ENCODE data around the gene UAP1.

Gene UAP1

DNA sequence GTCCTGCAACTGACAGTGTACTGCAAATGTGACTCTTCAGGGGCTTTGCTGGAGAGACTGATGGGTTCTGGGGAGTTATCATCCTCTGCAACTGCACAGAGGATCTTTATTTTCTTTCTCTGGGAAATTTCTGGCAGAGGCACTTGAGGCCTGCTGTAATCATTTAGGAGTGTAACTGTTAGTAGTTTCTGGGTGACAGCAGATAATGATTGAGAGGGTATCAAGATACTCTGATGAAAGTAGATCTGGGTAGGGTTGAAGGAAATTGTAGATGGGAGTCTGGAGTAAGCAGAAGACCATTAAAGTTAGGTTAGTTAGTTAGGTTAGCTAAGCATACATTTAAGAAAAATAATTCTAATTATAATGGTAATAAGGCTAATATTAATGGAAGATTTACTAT, 59.7 kb downstream of the UAP1 start:
- DNase-seq: no peak

DNA sequence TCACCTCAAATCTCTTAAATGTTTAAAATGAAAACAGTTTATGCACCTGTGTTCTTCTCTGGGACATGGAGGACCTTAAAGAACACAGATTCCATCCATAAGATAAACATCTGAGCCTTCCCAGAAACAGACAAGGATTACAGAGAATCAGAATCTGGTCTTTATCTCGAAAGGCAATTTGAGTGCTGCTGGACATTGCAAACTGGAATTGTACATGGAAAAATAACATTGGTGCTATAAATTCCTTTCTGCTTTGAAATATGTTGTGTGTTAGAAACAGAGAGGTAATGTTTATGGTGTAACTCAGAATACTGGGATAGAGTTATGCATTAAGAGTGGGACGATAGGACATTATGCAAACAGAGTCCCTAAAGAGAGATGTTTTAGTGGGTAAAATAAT, 64.2 kb downstream of the UAP1 start:
- DNase-seq: no peak

DNA sequence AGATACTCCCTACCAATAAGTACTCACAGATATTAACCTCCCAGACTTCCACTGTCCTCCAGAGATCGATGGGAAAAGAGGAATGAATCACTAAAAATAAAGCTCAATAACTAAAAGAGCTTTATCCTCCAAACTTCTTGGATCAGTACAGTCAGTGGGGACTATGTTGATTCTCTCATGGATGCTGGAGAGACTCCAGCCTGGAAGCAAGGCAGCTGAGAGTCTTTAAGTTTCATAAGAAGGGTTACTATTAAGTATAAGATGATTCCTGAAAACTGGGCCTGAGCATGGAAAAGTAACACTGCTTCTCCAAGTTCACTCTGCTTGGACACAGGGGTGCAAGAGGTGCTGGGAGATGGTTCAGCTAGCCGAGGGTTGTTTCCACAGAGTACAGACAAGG, 64.6 kb downstream of the UAP1 start:
- no peak for DNase-seq

DNA sequence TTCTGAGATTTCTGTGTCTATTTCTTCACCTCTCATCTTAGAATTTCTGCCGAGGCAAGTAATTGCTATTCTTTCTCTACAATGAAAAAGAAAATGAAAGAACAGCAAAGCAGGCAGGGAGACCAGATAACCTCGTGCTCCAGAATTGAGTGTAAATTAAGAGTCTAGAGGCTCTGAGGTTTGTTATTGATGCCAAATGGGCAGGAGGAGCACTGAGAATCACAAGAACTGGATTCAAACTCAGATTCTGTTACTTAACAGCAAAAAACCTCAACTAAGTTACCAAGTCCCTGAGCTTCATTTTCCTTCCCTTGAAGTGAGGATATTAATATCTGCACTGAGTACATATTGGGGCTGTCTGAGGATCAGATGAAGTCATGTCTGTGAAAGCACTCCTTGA, 65.2 kb downstream of the UAP1 start:
- DNase-seq: no peak

DNA sequence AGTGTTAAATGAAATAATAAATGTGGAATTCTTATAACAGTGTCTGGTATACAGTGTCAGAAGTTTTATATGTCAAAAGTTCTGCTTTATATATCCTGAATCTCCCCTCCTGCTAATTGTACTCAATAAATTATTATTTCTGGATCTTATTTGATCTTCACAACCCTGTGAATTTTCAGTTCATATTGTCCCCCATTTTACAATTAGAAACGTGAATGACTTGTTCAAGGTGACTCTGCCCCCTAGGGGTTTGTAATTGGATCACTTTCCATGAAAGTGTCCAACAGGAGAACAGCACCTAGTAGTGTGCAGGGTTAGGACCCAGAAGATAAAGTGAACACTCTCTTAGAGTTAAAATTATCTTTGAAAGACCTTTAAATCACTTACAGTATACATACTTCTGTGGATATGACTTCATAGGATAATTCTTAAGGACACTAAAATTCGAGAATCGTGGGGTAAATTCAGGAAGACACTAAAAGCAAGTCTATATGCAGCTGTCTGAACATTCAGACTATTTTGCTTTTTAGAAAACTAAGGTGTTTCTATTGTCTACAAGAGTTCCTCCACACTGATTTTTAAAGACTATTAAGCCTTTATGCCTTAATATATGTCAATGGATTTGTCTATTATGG, 66.3 kb downstream of the UAP1 start:
- DNase-seq: no peak

DNA sequence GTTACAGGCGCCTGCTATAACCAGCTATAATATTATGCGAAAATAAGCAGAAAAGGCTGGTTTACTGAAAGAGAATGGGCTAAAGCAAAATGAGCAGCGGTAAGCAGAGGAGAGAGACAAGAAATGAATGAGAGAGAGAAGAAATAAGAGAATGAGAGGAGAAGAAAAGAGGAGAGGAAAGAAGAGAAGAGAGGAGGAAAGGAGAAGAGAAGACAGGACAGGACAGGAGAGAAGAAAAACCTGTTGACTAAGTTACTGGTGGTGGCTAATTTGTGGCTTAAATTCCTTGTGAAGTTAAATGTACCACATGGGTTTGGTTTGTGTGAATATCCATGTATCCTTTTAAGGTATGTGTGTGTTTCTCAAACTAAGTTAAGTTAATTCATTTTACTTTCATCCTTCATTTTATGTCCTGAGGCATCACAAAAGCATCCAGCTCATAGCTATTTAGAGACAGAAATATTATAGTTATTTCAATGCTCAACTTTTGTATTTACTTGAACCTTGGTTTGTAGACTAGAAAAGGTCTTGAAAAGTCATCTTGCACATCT, 67.6 kb downstream of the UAP1 start:
- DNase-seq: no peak

DNA sequence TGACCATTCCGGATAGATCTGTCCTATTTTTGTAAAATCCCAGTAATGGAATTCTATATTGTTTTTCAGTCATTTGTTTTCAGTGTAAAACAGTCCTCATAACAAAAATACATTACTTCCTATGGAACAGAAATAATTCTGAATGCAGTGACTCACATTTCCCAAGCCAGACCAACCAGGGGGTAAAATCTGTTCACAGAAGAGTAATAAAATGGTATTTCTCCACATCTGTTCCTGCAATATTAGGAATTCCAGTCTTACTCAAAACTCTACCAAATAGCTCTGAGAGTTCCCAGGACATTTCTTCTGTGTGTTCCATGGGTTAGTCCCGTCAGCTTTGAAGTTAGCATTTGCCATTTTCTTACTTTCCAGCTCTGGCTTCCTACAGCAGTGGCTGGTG, 68.1 kb downstream of the UAP1 start:
- DNase-seq: no peak

DNA sequence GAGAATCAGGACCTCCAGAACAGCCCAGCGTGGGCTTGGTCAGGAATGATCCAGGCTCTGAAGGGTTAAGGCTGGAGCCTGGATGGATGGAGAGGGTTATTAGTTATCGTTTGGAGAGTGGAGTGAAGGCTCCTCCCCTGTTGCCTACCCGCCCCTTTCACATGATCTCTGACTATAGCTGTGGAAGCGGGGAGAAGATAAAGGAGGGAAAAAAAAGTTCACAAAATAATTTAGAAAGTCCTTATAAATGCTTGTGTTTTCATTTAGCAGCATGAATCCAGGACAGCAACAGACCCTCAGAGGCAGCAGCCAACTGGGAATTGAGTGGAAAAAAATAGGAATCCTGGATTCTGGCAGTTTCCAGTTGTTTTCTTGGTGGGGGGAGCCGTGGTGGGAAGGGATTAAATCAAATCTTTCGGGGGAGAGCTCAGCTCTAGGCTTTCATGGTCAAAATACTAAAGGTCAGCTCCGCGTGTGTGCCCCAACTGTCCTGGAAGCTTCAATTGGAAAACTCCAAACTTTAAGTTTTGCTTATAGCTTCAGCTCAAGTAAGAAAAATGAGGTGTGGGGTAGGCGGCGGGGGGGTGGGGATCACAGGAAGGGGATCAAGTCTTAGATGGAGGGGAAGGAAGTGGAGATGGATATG, 70.1 kb downstream of the UAP1 start:
- DNase-seq: no peak

DNA sequence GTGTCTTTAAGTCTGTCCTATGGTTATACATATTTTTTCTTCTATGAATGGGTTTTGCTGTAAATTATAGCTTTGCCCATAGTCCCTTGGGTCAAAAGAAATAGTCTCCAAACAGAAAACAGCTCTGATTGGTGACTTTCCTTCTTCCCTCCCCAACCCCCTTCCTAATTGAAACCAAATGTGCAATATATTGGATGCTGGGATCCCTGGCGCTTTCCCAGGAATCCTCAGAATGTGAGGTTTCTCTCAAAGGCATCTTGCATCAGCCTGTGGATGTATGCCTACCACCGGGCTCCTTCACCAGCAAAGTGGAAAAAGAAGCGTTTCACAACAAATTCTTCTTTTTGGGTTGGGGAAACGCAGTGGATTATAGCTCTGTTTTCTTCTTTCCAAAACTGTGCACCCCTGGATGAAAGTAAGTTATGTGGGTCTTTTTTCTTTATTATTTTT, 70.7 kb downstream of the UAP1 start, which contains the start of gene DDR2:
Gene DDR2 (plus strand): TSS at position 248 of the 450 bp plus-strand sequence. CDS start 86,600 bp downstream, outside the sequence.
- no peak for DNase-seq

DNA sequence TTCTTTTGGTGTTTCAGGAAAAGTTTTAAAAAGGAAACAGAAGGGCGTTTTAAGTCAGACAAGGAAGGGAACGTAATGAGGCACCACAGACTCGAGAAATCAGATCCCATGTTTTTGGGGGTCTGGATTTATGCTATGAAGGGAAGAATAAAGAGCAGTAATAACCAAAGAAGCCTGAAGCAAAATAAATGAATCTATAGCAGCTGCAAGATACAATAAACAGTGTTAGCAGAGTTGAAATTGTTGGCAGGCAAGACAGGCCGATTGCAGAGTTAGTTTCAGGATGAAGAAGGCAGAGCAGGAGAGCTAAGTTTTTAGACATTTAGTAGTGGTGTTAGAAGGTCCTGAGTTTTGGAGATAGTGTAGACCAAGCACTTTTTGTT, 71.2 kb downstream of the UAP1 start:
- no peak for DNase-seq

DNA sequence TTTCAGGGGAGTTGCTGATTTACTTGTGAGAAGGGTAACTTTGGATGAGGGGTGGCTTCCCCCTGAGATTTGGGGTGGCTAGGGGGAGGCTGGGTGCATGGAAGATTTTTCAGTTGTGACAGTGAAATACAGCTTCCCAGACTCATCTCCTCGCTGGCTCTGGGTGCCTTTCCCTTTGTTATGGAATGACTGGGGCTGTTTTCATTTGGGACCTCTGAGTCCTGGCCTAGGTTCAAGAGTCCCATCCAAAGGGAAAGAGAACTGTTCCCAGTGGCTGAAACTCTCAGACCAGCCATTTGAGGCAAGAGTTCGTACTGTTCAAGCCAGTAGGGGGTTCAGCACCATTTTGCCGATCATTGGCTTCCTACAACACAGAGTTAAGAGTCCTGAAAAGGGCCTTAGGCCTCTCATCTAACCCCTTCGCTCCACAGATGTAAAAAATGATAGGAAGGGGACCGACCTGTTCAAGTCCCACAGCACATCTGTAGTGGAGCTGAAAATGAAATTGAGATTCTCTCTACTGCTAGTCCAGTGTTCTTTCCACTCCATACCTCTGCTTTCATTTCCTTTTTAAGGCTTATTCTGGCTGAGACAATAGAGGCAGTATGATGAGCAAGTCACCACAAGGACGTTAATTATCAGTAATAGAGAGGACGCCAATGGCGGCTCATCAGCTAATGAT, 71.7 kb downstream of the UAP1 start:
- DNase-seq: no peak

DNA sequence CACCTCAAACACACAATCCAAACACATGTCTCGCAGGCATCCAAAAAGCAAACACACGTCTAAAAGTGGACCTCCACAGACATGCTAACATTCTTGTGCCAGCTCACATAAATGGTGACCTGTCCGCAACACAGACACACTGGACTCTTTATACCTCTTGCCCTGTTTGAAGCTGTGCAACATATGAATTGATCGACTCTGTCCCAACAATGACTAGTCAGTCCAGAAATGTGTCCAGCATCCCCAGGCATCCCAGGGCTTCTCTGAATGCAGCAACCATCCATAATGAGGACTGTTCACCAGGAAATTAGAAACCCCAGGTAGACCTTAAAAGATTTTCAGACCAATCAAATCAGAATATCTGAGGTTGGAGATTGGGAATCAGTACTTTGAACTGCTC, 73.9 kb downstream of the UAP1 start:
- no peak for DNase-seq

DNA sequence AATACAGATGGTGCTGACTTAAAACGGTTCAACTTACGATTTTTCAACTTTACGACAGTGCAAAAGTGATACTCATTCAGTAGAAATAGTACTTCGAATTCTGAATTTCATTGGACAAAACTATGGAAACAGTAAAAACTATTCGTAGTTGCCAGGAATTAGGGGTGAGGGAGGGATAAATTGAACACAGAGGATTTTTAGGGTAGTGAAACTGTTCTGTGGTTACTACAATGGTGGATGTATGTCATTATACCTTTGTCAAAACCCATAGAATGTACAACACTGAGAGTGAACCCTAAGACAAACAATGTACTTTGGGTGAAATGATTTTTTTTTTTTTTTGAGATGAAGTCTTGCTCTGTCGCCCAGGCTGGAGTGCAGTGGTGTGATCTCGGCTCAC, 78.2 kb downstream of the UAP1 start:
- DNase-seq: no peak

DNA sequence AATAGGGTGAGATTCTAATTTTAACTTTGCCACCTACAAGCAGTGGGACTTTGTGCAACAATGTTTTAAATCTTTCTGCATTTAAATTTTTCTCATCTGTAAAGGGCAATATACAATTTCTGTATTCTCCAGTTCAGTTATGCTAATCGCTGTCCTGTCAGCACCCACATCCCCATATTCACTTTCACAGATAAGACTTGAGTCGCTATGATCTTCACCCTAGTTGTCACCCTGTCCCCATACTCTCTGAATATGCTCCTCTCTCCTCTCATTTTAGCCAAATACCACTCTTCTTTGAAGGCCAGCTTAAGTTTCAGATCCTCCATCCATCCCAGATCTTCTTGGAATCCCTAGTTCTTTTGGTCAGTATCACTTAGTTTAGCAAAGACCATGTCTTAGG, 79.6 kb downstream of the UAP1 start:
- no peak for DNase-seq

DNA sequence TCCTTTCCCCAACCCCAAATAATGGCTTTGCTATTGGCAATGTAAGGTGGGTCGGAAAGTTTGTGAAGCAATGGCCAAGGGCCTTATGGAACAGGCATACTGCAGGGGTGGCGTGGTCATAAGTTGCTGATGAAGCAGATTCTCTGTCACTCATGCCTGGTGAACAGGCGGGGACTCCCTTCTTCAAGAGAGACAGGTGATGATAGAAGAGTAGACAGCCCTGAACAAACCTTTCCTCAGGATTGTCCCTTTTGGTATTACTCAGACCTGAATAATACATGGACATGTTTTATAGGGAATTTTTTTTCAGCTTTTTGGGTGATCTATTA, 83.4 kb downstream of the UAP1 start:
- no peak for DNase-seq

DNA sequence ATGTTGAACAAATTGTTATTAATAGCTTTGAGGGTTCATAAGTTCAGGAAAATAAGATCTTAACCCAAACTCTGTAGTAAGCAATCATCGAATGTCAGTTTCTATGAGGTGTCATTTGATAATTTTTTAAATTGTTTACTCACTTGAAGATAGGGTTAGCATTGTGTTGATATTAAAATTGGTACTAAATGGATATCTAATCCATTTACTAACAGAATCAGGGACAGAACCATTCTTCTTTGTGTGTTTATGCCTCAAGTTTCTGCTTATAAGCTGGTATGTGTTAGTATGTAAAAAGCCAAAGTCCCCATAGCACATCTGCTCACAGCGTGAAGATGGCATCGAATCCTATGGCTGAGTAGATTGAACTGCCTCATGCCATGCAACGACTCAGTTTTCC, 84.1 kb downstream of the UAP1 start:
- no peak for DNase-seq

DNA sequence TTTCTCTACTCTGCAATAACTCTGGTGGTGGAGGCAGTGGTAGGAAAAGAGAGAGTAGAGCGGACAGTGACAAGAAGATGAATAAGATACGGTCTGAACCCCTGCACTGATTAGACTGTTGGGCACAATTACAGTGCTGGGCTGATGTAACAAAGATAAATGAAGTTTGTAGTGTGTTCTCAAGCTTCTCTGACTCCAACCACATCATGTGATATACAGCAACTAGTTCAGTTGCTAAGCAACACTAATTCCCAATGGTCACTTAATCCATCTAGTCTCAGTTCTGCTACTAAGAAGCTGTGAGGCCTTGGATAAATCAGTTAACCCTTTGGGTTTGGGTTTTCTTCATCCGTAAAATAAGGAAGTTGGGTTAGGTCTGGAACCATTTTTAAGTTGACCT, 88.1 kb downstream of the UAP1 start:
- DNase-seq: no peak

Data from NCI-H1092 (cell line).